Measurements from ENCODE around the gene ADCY7. TPM values are rescaled to one million over a fixed set of nuclear protein-coding genes. Genes with fewer than 3 reads are reported as not detected.

The ADCY7 gene
- total RNA-seq, 1 experiment from 2014 or later, result 5.5 TPM

- no peak overlapping the region for H3K4me3 ChIP-seq (ENCODE audit: low read depth, low read length, poor library complexity, severe bottlenecking)
- intact Hi-C loops (cut with micrococcal nuclease; ENCODE audit: unreplicated experiment), result loop anchor here (10.0 kb wide), 1 partner anchor 299 kb away; no protein-coding TSS in a partner anchor
- H3K27ac ChIP-seq (ENCODE audit: low read depth, low read length, poor library complexity, severe bottlenecking), result no peak overlapping the region
- ChIA-PET CTCF (no interaction called here), POLR2A (ENCODE audit: low non-redundant PET) (interaction anchor here (0.5 kb wide), 1 partner anchor 11 kb away, joined by 4 read pairs; no protein-coding TSS in a partner anchor)
- TF ChIP-seq EZH2 (IDR thresholded peaks at IDR 0.05; ENCODE audit: borderline replicate concordance, low read depth, low read length, poor library complexity, severe bottlenecking), result no peak
- TF ChIP-seq, protein P1, sequence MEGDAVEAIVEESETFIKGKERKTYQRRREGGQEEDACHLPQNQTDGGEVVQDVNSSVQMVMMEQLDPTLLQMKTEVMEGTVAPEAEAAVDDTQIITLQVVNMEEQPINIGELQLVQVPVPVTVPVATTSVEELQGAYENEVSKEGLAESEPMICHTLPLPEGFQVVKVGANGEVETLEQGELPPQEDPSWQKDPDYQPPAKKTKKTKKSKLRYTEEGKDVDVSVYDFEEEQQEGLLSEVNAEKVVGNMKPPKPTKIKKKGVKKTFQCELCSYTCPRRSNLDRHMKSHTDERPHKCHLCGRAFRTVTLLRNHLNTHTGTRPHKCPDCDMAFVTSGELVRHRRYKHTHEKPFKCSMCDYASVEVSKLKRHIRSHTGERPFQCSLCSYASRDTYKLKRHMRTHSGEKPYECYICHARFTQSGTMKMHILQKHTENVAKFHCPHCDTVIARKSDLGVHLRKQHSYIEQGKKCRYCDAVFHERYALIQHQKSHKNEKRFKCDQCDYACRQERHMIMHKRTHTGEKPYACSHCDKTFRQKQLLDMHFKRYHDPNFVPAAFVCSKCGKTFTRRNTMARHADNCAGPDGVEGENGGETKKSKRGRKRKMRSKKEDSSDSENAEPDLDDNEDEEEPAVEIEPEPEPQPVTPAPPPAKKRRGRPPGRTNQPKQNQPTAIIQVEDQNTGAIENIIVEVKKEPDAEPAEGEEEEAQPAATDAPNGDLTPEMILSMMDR (conservative IDR thresholded peaks at IDR 0.05; ENCODE audit: low read depth, low read length), result no peak
- no TSS peak for BruUV-seq (replicated peaks)
- H3K27me3 ChIP-seq (replicated peaks; ENCODE audit: insufficient read depth, low read depth, low read length, poor library complexity), result no peaks in the 10 kb centered on the region
- DNase-seq (ENCODE audit: low spot score), result no peak
- H3K9me3 ChIP-seq (ENCODE audit: low read depth, low read length, poor library complexity, severe bottlenecking), result no peaks in the 10 kb centered on the region
- H3K4me1 ChIP-seq (ENCODE audit: insufficient read depth, low read length, poor library complexity, severe bottlenecking), result peaks cover 8% of the 10 kb centered on the region
- H3K36me3 ChIP-seq (ENCODE audit: insufficient read depth, low read length, poor library complexity, severe bottlenecking), result peaks cover 48% of the 10 kb centered on the region
Observed at GRCh38 chr16:50365791-50366575, 99.6 kb downstream of the ADCY7 start.

Small RNAs within 50 kb of the gene (microRNA-seq; reads per million reads assigned to microRNA genes)
- gene MIR6771, result not detected

Other genes starting within 250 kb of the ADCY7 start
- 23.5 and 24.2 TPM in 2 replicates for gene CNEP1R1, start 241.3 kb upstream of the ADCY7 start, total RNA-seq (2021)
- 29.4 and 41.8 TPM in 2 replicates for gene HEATR3, start 200.6 kb upstream of the ADCY7 start, total RNA-seq (2021)
- 16.8 and 18.3 TPM in 2 replicates for gene TENT4B, start 113.2 kb upstream of the ADCY7 start, total RNA-seq (2021)
- 93.0 and 95.3 TPM in 2 replicates for gene BRD7, start 102.4 kb downstream of the ADCY7 start, total RNA-seq (2021)